Epithelial cell of proximal tubule (primary cell): ENCODE results near the gene PRR23E. TPM values are rescaled to one million over a fixed set of nuclear protein-coding genes. Genes with fewer than 3 reads are reported as not detected.
A peak's percentile ranks its signal among the peaks of the same experiment; 100 is the strongest.

Experiments used
- DNase-seq: peaks from one replicate; pipeline ENCODE4 v3.0.0-alpha.2; 2011; ENCODE audit warnings: low read depth
- H3K4me3 ChIP-seq: 2 replicates; pipeline ENCODE4 v1.5.1; 2011; ENCODE audit warnings: low read depth, mild to moderate bottlenecking, low read length
- CTCF ChIP-seq: conservative IDR thresholded peaks from 2 replicates; pipeline ENCODE4 v1.5.1; 2012; ENCODE audit warnings: low read depth, mild to moderate bottlenecking, low read length
- total RNA-seq: library from RNA; depleted of rRNA; stranded (reverse); fragments of >200 nt; gene quantifications from 2 replicates; pipeline ENCODE4 v1.2.3, GENCODE V29; 2015

PRR23E gene
- total RNA-seq, 1 donor from 2014 or later, result not detected

DNA sequence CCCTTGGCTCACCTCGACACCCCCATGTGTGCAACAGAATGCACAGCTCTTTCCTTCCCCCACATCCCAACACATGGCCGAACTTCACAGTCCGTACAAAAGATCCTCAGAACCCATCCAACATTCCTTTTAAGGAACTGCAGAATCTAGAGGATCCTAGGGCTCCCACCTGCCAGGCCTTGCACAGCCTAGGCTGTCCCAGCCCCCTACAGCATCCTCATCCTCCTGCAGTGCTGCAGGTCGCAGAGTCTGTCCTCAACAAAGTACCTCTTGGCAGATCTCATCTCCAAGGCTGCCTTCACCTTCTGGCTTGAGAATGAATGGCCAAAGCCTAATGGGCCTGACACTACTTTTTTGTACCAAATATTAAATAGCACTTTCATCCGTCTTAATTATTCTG is 19.8 kb downstream of the PRR23E start:
- TF ChIP-seq CTCF, result no peak
- DNase-seq, result no peak
- no peak overlapping the region for H3K4me3 ChIP-seq

DNA sequence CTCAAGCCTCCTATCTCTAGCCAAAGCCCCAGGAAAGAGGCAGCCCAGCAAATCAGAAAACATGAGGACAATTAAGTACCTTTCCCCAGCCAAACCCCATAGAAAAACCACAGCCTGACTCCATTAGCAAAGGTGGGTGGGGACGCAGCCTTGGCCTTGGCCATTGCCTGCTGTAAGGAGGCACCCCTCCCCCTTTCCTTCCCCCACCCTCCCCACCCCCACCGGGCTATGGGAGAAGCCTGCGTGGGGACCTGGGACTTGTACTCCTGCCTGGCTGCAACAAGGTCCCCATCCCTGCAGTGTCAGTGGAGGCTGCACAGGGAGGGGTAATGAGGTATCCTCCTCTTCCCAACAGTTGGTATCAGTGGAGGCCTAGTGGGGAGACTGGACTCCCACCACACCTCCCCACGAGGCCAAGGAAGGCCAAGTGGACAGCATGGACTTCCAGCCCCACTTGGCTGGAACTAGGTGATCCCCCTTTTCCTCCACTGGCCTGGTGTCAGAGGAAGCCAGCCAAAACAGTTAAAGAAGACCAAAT is 20.5 kb downstream of the PRR23E start:
- no peak for TF ChIP-seq CTCF
- H3K4me3 ChIP-seq, result no peak overlapping the region

DNA sequence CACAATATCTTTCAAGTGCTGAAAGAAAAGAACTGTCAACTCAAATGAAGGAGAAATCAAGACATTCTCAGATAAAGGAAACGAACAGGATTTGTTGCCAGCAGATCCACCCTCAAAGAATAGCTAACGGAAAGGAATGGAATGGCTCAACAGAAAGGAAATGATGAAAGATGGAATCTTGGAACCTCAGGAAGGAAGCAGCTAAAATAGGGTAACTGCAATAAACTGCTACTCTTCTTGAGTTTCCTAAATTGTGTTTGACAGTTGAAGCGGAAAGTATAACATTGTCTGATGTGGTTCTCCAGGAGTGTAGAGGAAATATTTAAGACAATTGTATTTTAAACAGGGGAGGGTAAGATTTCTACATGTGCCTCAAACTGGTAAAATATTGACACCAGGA is 22.0 kb downstream of the PRR23E start:
- no peak for TF ChIP-seq CTCF
- H3K4me3 ChIP-seq, result peak overlapping the region; percentile 14
- DNase-seq, result peak; percentile 9

More for the DNA sequence above, 20.5 kb downstream of the PRR23E start:
- no peak for DNase-seq

GRCh38 chr3:127215714-127216414 is 22.9 kb downstream of the PRR23E start:
- no peak for TF ChIP-seq CTCF
- no peak for DNase-seq
- no peak overlapping the region for H3K4me3 ChIP-seq

GRCh38 chr3:127216415-127217261 is 23.7 kb downstream of the PRR23E start:
- no peak overlapping the region for H3K4me3 ChIP-seq
- DNase-seq, result no peak
- no peak for TF ChIP-seq CTCF

DNA sequence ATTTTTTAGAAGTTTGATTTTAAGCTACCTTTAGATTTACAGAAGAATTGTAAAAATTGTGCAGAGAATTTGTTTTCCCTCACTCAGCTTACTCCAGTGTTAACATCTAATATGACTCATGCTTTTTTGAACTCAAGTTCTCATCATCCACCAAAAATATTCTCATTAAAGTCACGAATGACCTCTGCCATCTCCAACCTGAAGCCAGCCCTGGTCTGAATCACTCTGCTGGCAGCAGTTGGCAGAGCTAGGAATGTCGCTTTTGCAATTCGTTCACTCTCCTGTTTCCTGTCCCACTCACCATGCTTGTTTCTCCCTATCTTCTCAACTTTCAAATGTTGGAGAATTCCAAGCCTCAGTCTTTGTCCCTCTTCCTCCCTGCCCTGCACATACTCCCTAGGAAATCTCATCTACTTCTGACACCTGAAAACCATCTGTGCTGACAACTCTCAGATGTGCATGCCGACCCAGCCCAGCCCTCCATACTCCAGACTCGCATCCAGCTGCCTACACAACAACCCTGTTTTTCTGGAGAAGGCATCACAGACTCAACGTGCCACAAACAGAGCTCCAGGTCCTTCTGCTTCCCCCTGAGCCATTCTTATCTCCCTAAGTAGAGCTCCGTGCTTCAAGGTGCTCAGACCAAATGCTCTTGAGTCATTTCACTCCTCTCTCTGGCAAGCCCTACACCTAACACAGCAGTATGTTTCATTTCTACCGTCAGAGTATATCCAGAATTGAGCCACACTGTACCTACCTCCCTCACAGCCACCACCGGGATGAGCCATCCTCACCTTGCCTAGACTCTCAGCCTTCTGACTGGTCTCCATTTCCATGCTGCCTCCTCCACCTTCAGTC is 24.9 kb downstream of the PRR23E start:
- no peak overlapping the region for H3K4me3 ChIP-seq
- peak; percentile 3 for DNase-seq
- no peak for TF ChIP-seq CTCF
